ENCODE data around the gene ZCWPW1. TPM values are rescaled to one million over a fixed set of nuclear protein-coding genes. Genes with fewer than 3 reads are reported as not detected.
"Not testable (repeated sequence)": the region's sequence is repeated elsewhere in the genome, so short reads cannot be mapped to it uniquely, and the experiment has no call there.

Gene ZCWPW1
- total RNA-seq, 1 donor from 2014 or later, result 1.8 TPM

- H3K4me1 Mint-ChIP-seq, result peaks cover 11% of the 10 kb centered on the region
- no peak overlapping the region for H3K4me3 Mint-ChIP-seq
- no peak overlapping the region for H3K27ac Mint-ChIP-seq (ENCODE audit: unreplicated experiment)
- H3K36me3 Mint-ChIP-seq (ENCODE audit: low read depth), result peaks cover 12% of the 10 kb centered on the region
- TF ChIP-seq CTCF (conservative IDR thresholded peaks at IDR 0.05), result no peak
- H3K9me3 Mint-ChIP-seq, result no peaks in the 10 kb centered on the region
- H3K27me3 Mint-ChIP-seq (ENCODE audit: low read depth), result peaks cover 2% of the 10 kb centered on the region
- DNase-seq (ENCODE audit: low read depth, low spot score), result no peak
Observed at GRCh38 chr7:100369105-100369504, 59.4 kb downstream of the ZCWPW1 start.

- Mint-ChIP-seq H3K36me3 (ENCODE audit: low read depth) (peaks cover 19% of the 10 kb centered on the region), H3K4me3 (peak overlapping the region; percentile 47), H3K9me3 (no peaks in the 10 kb centered on the region), H3K4me1 (peaks cover 11% of the 10 kb centered on the region), H3K27ac (ENCODE audit: unreplicated experiment) (peak overlapping the region; percentile 71), H3K27me3 (ENCODE audit: low read depth) (peaks cover 2% of the 10 kb centered on the region)
- no peak for TF ChIP-seq CTCF (conservative IDR thresholded peaks at IDR 0.05)
- DNase-seq (ENCODE audit: low read depth, low spot score), result no peak
Observed at GRCh38 chr7:100367676-100368613, 60.6 kb downstream of the ZCWPW1 start.

- H3K9me3 Mint-ChIP-seq, result no peaks in the 10 kb centered on the region
- no peak for TF ChIP-seq CTCF (conservative IDR thresholded peaks at IDR 0.05)
- no peak for DNase-seq (ENCODE audit: low read depth, low spot score)
- H3K27ac Mint-ChIP-seq (ENCODE audit: unreplicated experiment), result no peak overlapping the region
- no peak overlapping the region for H3K4me3 Mint-ChIP-seq
- peaks cover 20% of the 10 kb centered on the region for H3K36me3 Mint-ChIP-seq (ENCODE audit: low read depth)
- peaks cover 2% of the 10 kb centered on the region for H3K27me3 Mint-ChIP-seq (ENCODE audit: low read depth)
- H3K4me1 Mint-ChIP-seq, result peaks cover 11% of the 10 kb centered on the region
Observed at GRCh38 chr7:100367251-100367620, 61.3 kb downstream of the ZCWPW1 start.

- H3K9me3 Mint-ChIP-seq, result no peaks in the 10 kb centered on the region
- H3K27me3 Mint-ChIP-seq (ENCODE audit: low read depth), result peaks cover 2% of the 10 kb centered on the region
- H3K36me3 Mint-ChIP-seq (ENCODE audit: low read depth), result peaks cover 25% of the 10 kb centered on the region
- no peak overlapping the region for H3K27ac Mint-ChIP-seq (ENCODE audit: unreplicated experiment)
- H3K4me1 Mint-ChIP-seq, result peaks cover 11% of the 10 kb centered on the region
- no peak overlapping the region for H3K4me3 Mint-ChIP-seq
- no peak for TF ChIP-seq CTCF (conservative IDR thresholded peaks at IDR 0.05)
- DNase-seq (ENCODE audit: low read depth, low spot score), result no peak
Observed at GRCh38 chr7:100366411-100367250, 61.9 kb downstream of the ZCWPW1 start.

- not testable (repeated sequence) for H3K4me1 Mint-ChIP-seq; H3K27ac Mint-ChIP-seq (ENCODE audit: unreplicated experiment); H3K27me3 Mint-ChIP-seq (ENCODE audit: low read depth); H3K4me3 Mint-ChIP-seq; DNase-seq (ENCODE audit: low read depth, low spot score); H3K9me3 Mint-ChIP-seq
- H3K36me3 Mint-ChIP-seq (ENCODE audit: low read depth), result peaks cover 25% of the 10 kb centered on the region
Observed at GRCh38 chr7:100365998-100366367, 62.5 kb downstream of the ZCWPW1 start.

Data from neural crest cell (in vitro differentiated cells).